Esophagus squamous epithelium (tissue), 4 donors: ENCODE results near the gene CELA2B.

ENCODE experiments used
- CTCF ChIP-seq, 6 experiments: fragments of 450-650 bp in 4 of 6; fragments of 200-600 bp in 2 of 6; sonication (generic) in 2 of 6; IDR thresholded peaks; one replicate each; pipeline ENCODE4 v1.5.1; 2016 to 2019; ENCODE audit warnings: antibody characterized with exemption in 6 of 6, mild to moderate bottlenecking in 4 of 6, moderate library complexity in 4 of 6
- POLR2A ChIP-seq, 4 donors: fragments of 450-650 bp; IDR thresholded peaks; one replicate each; pipeline ENCODE4 v1.6.1; 2017; ENCODE audit warnings: antibody characterized with exemption in 4 of 4, mild to moderate bottlenecking in 4 of 4, moderate library complexity in 3 of 4

- TF ChIP-seq CTCF (IDR thresholded peaks at IDR 0.05) (no peak), POLR2A (IDR thresholded peaks at IDR 0.05) (no peak)
Observed at GRCh38 chr1:15432324-15432723, 43.6 kb upstream of the CELA2B start.
